UCSD-AML1 (cell line): ENCODE measurements around the gene MSLN.
A peak's percentile ranks its signal among the peaks of the same experiment; 100 is the strongest.

Experiments used
- DNase-seq: peaks from one replicate; lab custom pipeline; 2025; ENCODE audit not compliant: unreplicated experiment; lab: John Stamatoyannopoulos, UW

Gene MSLN

DNA sequence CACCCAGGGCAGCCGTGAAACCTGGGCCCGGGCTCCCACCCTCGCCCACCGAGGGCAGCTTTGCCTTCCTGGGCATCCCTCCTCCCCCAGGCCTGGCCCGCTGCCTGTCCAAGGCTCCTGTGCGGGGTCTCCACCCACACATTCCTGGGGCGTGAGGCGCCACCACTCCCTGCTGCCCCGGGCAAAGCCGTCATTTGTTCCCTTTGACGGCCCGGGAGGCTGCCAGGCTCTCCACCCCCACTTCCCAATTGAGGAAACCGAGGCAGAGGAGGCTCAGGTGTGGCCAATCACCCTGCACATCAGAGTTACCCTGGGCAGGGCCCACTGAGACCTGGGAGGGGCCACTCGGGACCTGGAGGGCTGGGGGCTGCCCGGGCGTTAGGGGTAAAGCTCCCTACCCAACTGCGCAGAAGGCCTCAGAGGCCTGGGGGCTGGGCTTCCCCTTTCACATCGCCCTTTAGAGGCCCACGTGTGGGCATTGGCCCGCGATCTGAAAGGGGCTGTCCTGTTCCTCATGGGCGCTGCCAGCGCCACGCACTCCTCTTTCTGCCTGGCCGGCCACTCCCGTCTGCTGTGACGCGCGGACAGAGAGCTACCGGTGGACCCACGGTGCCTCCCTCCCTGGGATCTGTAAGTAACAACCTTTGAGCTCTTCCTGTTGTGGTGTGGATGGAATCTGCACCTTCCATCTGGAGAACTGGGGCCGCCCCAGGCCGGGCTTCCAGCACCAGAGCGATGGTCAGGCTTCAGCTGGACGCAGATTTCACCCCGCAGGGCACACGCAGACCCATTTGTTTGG lies at the start of gene MSLN:
Gene MSLN (plus strand): TSS at position 190 of the 799 bp plus-strand sequence. CDS start 1,947 bp downstream, outside the sequence.
- no peak for DNase-seq

DNA sequence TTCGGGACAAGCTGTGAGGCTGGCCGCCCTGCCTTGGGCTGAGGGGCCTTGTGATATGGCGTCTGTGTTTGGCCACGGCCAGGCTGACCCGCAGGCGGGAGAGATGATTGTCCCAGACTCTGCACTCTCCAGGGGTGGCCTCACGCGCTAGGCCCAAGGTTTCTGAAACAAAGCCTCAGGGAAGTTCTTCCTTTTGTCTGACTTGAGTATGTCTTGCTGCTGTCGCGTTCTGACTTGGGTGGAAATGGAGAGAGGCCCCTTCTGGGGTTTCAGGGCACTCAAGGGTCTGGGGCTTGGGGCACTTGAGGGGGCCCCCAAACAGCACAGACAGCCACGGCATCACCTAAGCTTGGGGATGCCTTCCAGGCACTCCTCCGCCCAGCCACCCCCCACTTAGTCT lies 49.5 kb upstream of the MSLN start:
- no peak for DNase-seq

DNA sequence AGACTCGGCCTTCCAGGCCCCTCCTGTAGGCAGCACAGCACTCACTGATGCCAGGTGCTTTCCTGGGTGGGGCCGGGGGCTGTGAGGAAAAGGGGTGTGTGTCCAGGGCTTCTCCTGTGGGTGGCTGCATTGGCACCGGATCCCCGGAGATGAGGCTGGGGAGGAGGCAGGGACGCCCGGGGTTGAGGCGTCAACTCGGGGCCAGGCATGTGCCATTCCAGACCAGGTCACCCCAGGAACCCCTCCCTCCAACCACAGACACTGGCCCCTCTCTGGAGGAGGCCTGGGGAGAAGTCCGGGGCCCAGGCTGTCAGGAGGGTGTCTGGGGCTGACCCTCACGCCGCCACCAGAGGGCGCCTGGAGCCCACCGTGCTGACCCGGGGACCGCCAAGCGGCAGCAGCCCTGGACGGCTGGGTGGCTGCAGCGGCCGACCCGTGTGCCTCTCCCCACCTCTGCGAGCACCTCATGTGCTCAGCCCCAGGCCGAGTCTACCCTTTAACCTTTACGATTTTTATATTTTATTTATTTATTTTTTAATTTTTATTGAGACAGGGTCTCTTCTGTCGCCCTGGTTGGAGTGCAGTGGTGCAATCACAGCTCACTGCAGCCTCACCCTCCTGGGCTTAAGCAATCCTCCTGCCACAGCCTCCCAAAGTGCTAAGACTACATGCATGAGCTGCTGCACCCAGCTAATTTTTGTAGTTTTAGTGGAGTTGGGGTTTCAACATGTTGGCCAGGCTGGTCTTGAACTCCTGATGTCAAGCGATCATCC lies 48.8 kb upstream of the MSLN start:
- peak; percentile 77 for DNase-seq

DNA sequence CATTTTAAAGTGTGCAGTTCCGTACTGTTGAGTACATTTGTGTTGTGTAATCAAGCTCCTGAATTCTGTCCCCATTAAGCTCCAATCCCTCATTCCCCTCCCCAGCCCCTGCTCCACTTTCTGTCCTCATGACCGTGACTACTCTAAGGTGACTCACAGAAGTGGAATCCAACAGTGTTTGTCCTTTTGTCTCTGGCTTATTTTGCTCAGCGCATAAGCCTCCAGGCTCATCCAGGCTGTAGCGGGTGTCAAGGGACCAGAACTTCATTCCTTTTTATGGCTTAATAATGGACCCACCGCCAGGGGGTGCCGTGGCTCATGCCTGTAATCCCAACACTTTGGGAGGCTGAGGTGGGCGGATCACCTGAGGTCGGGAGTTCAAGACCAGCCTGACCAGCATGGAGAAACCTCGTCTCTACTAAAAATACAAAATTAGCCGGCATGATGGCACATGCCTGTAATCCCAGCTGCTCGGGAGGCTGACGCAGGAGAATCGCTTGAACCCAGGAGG lies 47.7 kb upstream of the MSLN start:
- peak; percentile 63 for DNase-seq

- DNase-seq: peak; percentile 27
Measured at GRCh38 chr16:714079-714478, 46.5 kb upstream of the MSLN start.

- DNase-seq: peak; percentile 88
Measured at GRCh38 chr16:714558-715476, 45.7 kb upstream of the MSLN start, which contains the start of gene METRN. TSS of gene METRN (plus strand) at chr16:715118. CDS start at chr16:715290, 172 bp downstream.

GRCh38 chr16:715477-716199 lies 44.9 kb upstream of the MSLN start:
- peak; percentile 43 for DNase-seq

- DNase-seq: no peak
Measured at GRCh38 chr16:716200-716568, 44.4 kb upstream of the MSLN start.

DNA sequence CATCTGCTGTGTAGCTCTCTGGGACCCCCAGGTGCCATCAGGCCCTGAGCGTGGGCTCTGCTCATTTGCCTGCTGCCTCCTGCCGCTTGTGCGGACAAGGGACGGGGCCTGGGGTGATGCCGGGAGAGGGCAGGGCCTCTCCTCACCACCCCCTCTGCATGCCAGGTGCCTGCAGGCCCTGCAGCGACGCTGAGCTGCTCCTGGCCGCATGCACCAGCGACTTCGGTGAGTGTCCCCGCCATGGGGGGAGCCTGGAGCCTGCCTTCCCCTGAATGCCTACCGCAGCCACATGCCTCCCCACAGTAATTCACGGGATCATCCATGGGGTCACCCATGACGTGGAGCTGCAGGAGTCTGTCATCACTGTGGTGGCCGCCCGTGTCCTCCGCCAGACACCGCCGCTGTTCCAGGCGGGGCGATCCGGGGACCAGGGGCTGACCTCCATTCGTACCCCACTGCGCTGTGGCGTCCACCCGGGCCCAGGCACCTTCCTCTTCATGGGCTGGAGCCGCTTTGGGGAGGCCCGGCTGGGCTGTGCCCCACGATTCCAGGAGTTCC lies 43.7 kb upstream of the MSLN start:
- DNase-seq: no peak

GRCh38 chr16:717450-718245 lies 42.9 kb upstream of the MSLN start:
- DNase-seq: no peak

DNA sequence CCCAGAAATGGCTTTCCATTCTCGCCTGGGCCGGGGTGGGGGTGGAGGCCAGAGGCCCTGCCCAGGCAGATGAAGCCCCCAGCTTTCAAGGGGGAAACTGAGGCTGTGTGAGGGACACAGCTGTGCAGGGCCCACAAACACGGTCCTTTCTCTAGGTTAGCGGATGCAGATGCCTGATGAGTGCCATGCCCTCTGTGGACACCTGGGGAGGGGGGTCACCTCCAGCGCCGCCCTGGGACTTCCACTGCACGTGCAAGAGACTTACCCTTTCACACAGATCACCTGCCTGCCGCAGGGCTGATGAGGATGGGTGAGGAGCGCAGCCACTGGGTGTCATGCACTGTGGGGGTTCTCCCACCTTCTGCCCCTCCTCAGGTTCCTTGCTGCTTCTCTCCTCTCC lies 42.1 kb upstream of the MSLN start:
- no peak for DNase-seq

GRCh38 chr16:718922-719321 lies 41.6 kb upstream of the MSLN start:
- no peak for DNase-seq

GRCh38 chr16:719815-720446 lies 40.6 kb upstream of the MSLN start:
- peak; percentile 64 for DNase-seq

DNA sequence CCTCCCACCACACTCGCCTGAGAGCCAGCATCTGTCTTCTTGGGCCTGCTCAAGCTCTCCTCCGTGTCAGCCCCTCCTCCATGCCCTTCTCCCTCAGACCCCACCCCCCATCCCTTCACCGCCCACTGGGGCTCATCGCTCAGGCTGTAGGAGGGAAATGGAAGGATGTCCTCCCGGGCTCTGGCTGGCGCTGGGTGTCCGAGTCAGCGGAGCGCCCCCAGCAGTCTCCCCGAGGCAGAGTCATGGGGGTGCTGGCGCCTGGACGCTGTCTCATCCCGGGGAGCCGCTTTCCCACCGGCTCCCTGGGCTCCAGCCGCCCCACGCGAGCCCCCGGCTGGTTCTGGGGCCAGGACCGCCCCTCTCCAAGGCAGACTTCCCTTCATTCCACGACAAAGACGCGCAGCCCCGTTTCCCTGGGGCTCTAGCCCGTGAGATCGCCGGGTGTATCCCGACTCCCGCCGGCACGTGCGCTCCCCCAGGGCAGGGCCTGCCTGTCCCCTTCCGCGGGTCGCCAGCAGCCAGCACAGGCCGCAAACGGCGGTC lies 40.0 kb upstream of the MSLN start:
- peak; percentile 79 for DNase-seq

- DNase-seq: peak; percentile 85
Measured at GRCh38 chr16:720990-721764, 39.4 kb upstream of the MSLN start, which contains the start of gene ANTKMT. TSS of gene ANTKMT (plus strand) at chr16:721146. CDS start at chr16:721275, 129 bp downstream.

- no peak for DNase-seq
Measured at GRCh38 chr16:721765-722540, 38.6 kb upstream of the MSLN start.
